K562 (cell line): ENCODE data around the gene C16orf96. TPM values are rescaled to one million over a fixed set of nuclear protein-coding genes. Genes with fewer than 3 reads are reported as not detected.

ENCODE experiments used
- ATAC-seq: fragments of 200-7000 bp; cut with Tn5 transposase; 3 replicates; pipeline ENCODE4 v1.9.1; 2020; ENCODE audit warnings: moderate library complexity
- BruUV-seq: library from RNA; stranded (reverse); fragments of 400-500 nt; replicated peaks from 2 replicates; lab custom pipeline; 2021; lab: Mats Ljungman, UMichigan
- CTCF ChIA-PET: fragments of 300-600 bp; formaldehyde crosslinking; extraction: SDS; loops from one replicate; lab custom pipeline; 2021; ENCODE audit warnings: low intra/inter-chr PET ratio; lab: Yijun Ruan, JAX
- POLR2A ChIA-PET: fragments of 300-600, 350-650 bp; sonication (Branson Sonifier 250); formaldehyde crosslinking; extraction: SDS; loops from one replicate; lab custom pipeline; 2021; ENCODE audit warnings: antibody characterized with exemption, inconsistent platforms; lab: Yijun Ruan, JAX
- DNase-seq, 4 experiments: peaks; one replicate each; pipeline versions ENCODE4 v3.0.0 to v3.0.0-alpha.2; 2011 to 2018; ENCODE audit warnings: low spot score in 3 of 4, mixed read lengths in 3 of 4; ENCODE audit errors: extremely low read depth in 1 of 4
- FAIRE-seq: peaks from 2 replicates; lab custom pipeline; 2011; peaks lifted over from hg19 to GRCh38; lab: Jason Lieb, UNC
- H2AFZ ChIP-seq: 2 replicates; pipeline ENCODE4 v1.6.0; 2011; ENCODE audit warnings: low read depth, low read length, control low read depth, inconsistent platforms
- H3K27ac ChIP-seq: fragments of 200-600 bp; 3 replicates; pipeline ENCODE4 v1.8.0; 2011; ENCODE audit warnings: low read depth, mild to moderate bottlenecking, control low read depth, inconsistent platforms, low read length, moderate library complexity, mixed read lengths; ENCODE audit errors: extremely low read depth
- H3K27me3 ChIP-seq, 2 experiments: fragments of 300-600 bp in 1 of 2; 2 replicates in 1 of 2; 3 replicates in 1 of 2; pipeline versions ENCODE4 v1.6.0 to v1.8.0; 2011; ENCODE audit warnings: inconsistent platforms in 2 of 2, low read length in 2 of 2, mild to moderate bottlenecking in 1 of 2, mixed read lengths in 1 of 2, moderate library complexity in 1 of 2; ENCODE audit not compliant: control insufficient read depth in 2 of 2, insufficient read depth in 2 of 2
- H3K36me3 ChIP-seq: fragments of 300-600 bp; 3 replicates; pipeline ENCODE4 v1.8.0; 2011; ENCODE audit warnings: mild to moderate bottlenecking, low read length, inconsistent platforms; ENCODE audit not compliant: control insufficient read depth, insufficient read depth
- H3K4me1 ChIP-seq, 2 experiments: fragments of 200-600 bp in 1 of 2; replicated peaks in 1 of 2; 2 replicates in 1 of 2; 3 replicates in 1 of 2; pipeline versions ENCODE4 v1.5.1 to v1.8.0; 2011; ENCODE audit warnings: inconsistent platforms in 2 of 2, low read length in 2 of 2, mild to moderate bottlenecking in 1 of 2, mixed read lengths in 1 of 2, moderate library complexity in 1 of 2; ENCODE audit not compliant: control insufficient read depth in 2 of 2, insufficient read depth in 2 of 2
- H3K4me2 ChIP-seq: 2 replicates; pipeline ENCODE4 v1.6.1; 2011; ENCODE audit warnings: low read length, control low read depth, inconsistent platforms, mixed read lengths; ENCODE audit not compliant: insufficient read depth
- H3K4me3 ChIP-seq: fragments of 200-600 bp; sonication (generic), shearing (Covaris generic); 2 replicates; pipeline ENCODE4 v1.5.1; 2016; ENCODE audit warnings: control low read depth, inconsistent platforms
- H3K79me2 ChIP-seq: fragments of 200-600 bp; 3 replicates; pipeline ENCODE4 v1.8.0; 2011; ENCODE audit warnings: low read length, inconsistent platforms; ENCODE audit not compliant: control insufficient read depth, insufficient read depth
- H3K9ac ChIP-seq, 2 experiments: 2 replicates each; pipeline versions ENCODE4 v1.6.0 to v1.6.1; 2011; ENCODE audit warnings: low read depth in 2 of 2, low read length in 2 of 2, control low read depth in 1 of 2, inconsistent platforms in 1 of 2, mild to moderate bottlenecking in 1 of 2, mixed read lengths in 1 of 2; ENCODE audit not compliant: insufficient read depth in 1 of 2
- H3K9me1 ChIP-seq: one replicate; pipeline ENCODE4 v1.6.0; 2011; ENCODE audit warnings: inconsistent platforms, mild to moderate bottlenecking, low read length, moderate library complexity; ENCODE audit not compliant: control insufficient read depth, insufficient read depth
- H3K9me3 ChIP-seq: replicated peaks from 2 replicates; pipeline ENCODE4 v1.5.1; 2011; ENCODE audit warnings: low read depth, low read length, inconsistent platforms; ENCODE audit not compliant: control insufficient read depth, insufficient read depth
- H4K20me1 ChIP-seq: replicated peaks from 2 replicates; pipeline ENCODE4 v1.6.1; 2011; ENCODE audit warnings: low read length, inconsistent platforms, mixed read lengths; ENCODE audit not compliant: control insufficient read depth, insufficient read depth
- CBX3 ChIP-seq, 2 experiments: IDR thresholded peaks; 1 replicate in 1 of 2; 2 replicates in 1 of 2; pipeline ENCODE4 v1.6.1; 2012; ENCODE audit warnings: inconsistent platforms in 2 of 2, low read length in 2 of 2, borderline replicate concordance in 1 of 2, control low read depth in 1 of 2
- CBX5 ChIP-seq: IDR thresholded peaks from 2 replicates; pipeline ENCODE4 v1.6.1; 2014; ENCODE audit warnings: low read depth, borderline replicate concordance
- DACH1 ChIP-seq: fragments of 450-650 bp; IDR thresholded peaks from 2 replicates; pipeline ENCODE4 v1.6.1; 2018; ENCODE audit not compliant: partially characterized antibody
- DLX4 ChIP-seq: fragments of 250-450 bp; sonication (Bioruptor Pico); IDR thresholded peaks from 2 replicates; pipeline ENCODE4 v1.6.1; 2021; ENCODE audit warnings: mild to moderate bottlenecking
- HDAC1 ChIP-seq, 2 experiments: fragments of 450-650 bp; IDR thresholded peaks; 2 replicates each; pipeline ENCODE4 v1.6.1; 2016 to 2017; ENCODE audit warnings: inconsistent platforms in 1 of 2, mild to moderate bottlenecking in 1 of 2, moderate library complexity in 1 of 2
- MNT ChIP-seq, 2 experiments: fragments of 450-650 bp; conservative IDR thresholded peaks; 2 replicates each; pipeline ENCODE4 v1.6.1; 2017; ENCODE audit warnings: mild to moderate bottlenecking in 2 of 2, moderate library complexity in 2 of 2
- MXD1 ChIP-seq: fragments of 250-450 bp; sonication (Bioruptor Pico); IDR thresholded peaks from 2 replicates; pipeline ENCODE4 v1.8.0; 2021; ENCODE audit warnings: borderline replicate concordance, mild to moderate bottlenecking, moderate library complexity; ENCODE audit not compliant: poor library complexity, severe bottlenecking
- PTRF ChIP-seq: fragments of 450-650 bp; IDR thresholded peaks from 2 replicates; pipeline ENCODE4 v1.6.1; 2016; ENCODE audit warnings: mild to moderate bottlenecking, missing genetic modification characterization, missing compliant biosample characterization
- RBM25 ChIP-seq: fragments of 200-400 bp; formaldehyde crosslinking; IDR thresholded peaks from 2 replicates; pipeline ENCODE4 v1.6.1; 2018; ENCODE audit warnings: low read length, low read depth, moderate library complexity; ENCODE audit not compliant: severe bottlenecking
- TAF7 ChIP-seq: fragments of 450-650 bp; IDR thresholded peaks from 2 replicates; pipeline ENCODE4 v1.6.1; 2016; ENCODE audit warnings: missing genetic modification characterization, missing compliant biosample characterization
- TFE3 ChIP-seq: fragments of 450-650 bp; formaldehyde crosslinking; IDR thresholded peaks from 2 replicates; pipeline ENCODE4 v1.4.0; 2020; ENCODE audit warnings: mild to moderate bottlenecking, mixed read lengths
- ZHX1 ChIP-seq: fragments of 150-350 bp; conservative IDR thresholded peaks from 2 replicates; pipeline ENCODE4 v1.6.1; 2014; ENCODE audit warnings: low read length
- ZNF57 ChIP-seq: fragments of 450-650 bp; formaldehyde crosslinking; IDR thresholded peaks from 2 replicates; pipeline ENCODE4 v1.4.0; 2020; ENCODE audit warnings: mild to moderate bottlenecking, moderate library complexity
- ZNF75A ChIP-seq: fragments of 450-650 bp; formaldehyde crosslinking; IDR thresholded peaks from 2 replicates; pipeline ENCODE4 v1.4.0; 2020; ENCODE audit warnings: mild to moderate bottlenecking
- WGBS: fragments of 100-300 bp; shearing (Covaris generic); methylation state at CpG from one replicate; pipeline ENCODE4 v1.1.6; 2016; ENCODE audit warnings: low coverage, mixed read lengths; ENCODE audit not compliant: insufficient coverage; ENCODE audit errors: missing lambda C conversion rate; 5-methylcytosine and 5-hydroxymethylcytosine counted together
- in situ Hi-C: fragments of 300-500 bp; cut with MboI; formaldehyde crosslinking; loops from 4 replicates; pipeline ENCODE4 v1.15.0; 2018; ENCODE audit warnings: inconsistent platforms, mixed read lengths
- intact Hi-C: fragments of 100-400 bp; cut with micrococcal nuclease; formaldehyde crosslinking; loops from 2 replicates; pipeline ENCODE4 v1.14.2; 2022
- polyA plus RNA-seq, 8 experiments: library from polyadenylated mRNA; depleted of rRNA in 4 of 8; stranded (reverse) in 5 of 8; unstranded in 3 of 8; fragments of >200 nt; fragmentation: Nextera tagmentation in 2 of 8; fragmentation: Illumina TruSeq in 1 of 8; extraction: Ambion mirVana in 2 of 8; extraction: Trizol in 1 of 8; gene quantifications; 2 replicates each; pipeline versions ENCODE4 v1.2.1 to v1.2.3, GENCODE V29; 2011 to 2014; ENCODE audit warnings: inconsistent platforms in 1 of 8, missing spikeins in 1 of 8
- total RNA-seq, 7 experiments: library from RNA; depleted of rRNA in 6 of 7; stranded (reverse); fragments of >200 nt in 6 of 7; fragmentation: Illumina TruSeq in 2 of 7; extraction: Trizol in 2 of 7; gene quantifications; 2 replicates each; pipeline versions ENCODE4 v1.2.1 to v1.2.3, GENCODE V29; 2011 to 2021; ENCODE audit warnings: low replicate concordance in 1 of 7

The C16orf96 gene
- total and polyA plus RNA-seq, 9 of the 15 experiments (the other 6 are each of a cell fraction or from before 2014, with no cell fraction given) = not detected

DNA sequence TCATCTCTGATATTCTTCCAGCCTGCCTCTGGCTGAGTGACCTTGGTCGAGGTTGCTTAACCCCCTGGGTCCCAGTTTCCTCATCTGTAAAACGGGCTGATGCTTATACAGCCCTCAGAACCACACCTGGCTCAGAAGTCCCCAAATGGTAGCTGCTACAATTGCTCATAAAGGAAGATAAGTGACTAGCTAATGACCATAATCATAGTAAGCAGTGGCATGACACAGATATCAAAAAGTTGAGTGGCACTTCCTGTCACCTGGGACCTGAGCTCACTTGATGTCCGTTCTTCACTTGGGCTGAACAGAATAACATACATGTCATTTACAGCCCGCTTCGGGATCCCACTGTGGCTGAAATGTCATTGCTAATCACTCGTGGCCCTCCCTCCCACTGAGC, 70.3 kb downstream of the C16orf96 start:
- H3K27ac ChIP-seq = no peak overlapping the region
- DNase-seq = no peak
- ATAC-seq = no peak
- TSS peak; percentile 39 for BruUV-seq
- peak; percentile 26 for FAIRE-seq
- no peak overlapping the region for H2AFZ ChIP-seq
- peaks cover 16 to 19% of the 10 kb centered on the region in 2 experiments; a peak in 4 of 5 replicates for H3K4me1 ChIP-seq
- CTCF ChIA-PET = no interaction called here
- peak overlapping the region; percentile 89 to 90; a peak in 2 of 4 replicates for H3K9ac ChIP-seq
- H4K20me1 ChIP-seq = peaks cover 5% of the 10 kb centered on the region; the same call in 1 of the 2 replicates
- H3K27me3 ChIP-seq = no peaks in the 10 kb centered on the region
- intact Hi-C loops (no loop called here), in situ Hi-C loops (no loop called here)
- POLR2A ChIA-PET = interaction anchor here (1.1 to 4.6 kb wide), 5 partner anchors 8 to 15 kb away, joined by 4 to 22 read pairs (median 5); no protein-coding TSS in a partner anchor
- H3K36me3 ChIP-seq = peaks cover 11% of the 10 kb centered on the region; the same call in 2 of the 3 replicates
- peaks cover 44% of the 10 kb centered on the region for H3K79me2 ChIP-seq
- 78% methylated on average over 5 of the region's 6 CpGs for WGBS
- no peak overlapping the region; the same call in 1 of the 2 replicates for H3K4me3 ChIP-seq
- H3K9me1 ChIP-seq = peaks cover 4% of the 10 kb centered on the region
- H3K4me2 ChIP-seq = peak overlapping the region; percentile 81; the same call in 1 of the 2 replicates
- 0 out of 2 replicates have a peak, but pooled peaks cover 3% of the 10 kb centered on the region for H3K9me3 ChIP-seq
- TF ChIP-seq MNT (conservative IDR thresholded peaks at IDR 0.05) (no peak), DLX4 (CRISPR knock-in tag) (no peak), TAF7 (tag) (no peak), DACH1 (no peak), PTRF (tag) (no peak), ZNF75A (no peak), HDAC1 (IDR thresholded peaks at IDR 0.05) (no peak), CBX5 (no peak), ZNF57 (CRISPR knock-in tag) (no peak), ZHX1 (no peak), RBM25 (peak; percentile 56), MXD1 (CRISPR knock-in tag) (no peak), CBX3 (IDR thresholded peaks at IDR 0.05; ENCODE audit: borderline replicate concordance in 1 of 2, low read length in 2 of 2) (no peak), TFE3 (CRISPR knock-in tag) (no peak)
